Esophagus muscularis mucosa (tissue), 4 donors: ENCODE results near the gene ABCB10.

Source experiments
- EP300 ChIP-seq: sonication (generic); formaldehyde crosslinking; IDR thresholded peaks from one replicate; pipeline ENCODE4 v1.6.1; 2017; ENCODE audit warnings: antibody characterized with exemption
- POLR2A ChIP-seq: fragments of 450-650 bp; IDR thresholded peaks from one replicate; pipeline ENCODE4 v1.6.1; 2017; ENCODE audit warnings: antibody characterized with exemption, moderate library complexity, mild to moderate bottlenecking, low read depth
- POLR2AphosphoS5 ChIP-seq, 2 donors: sonication (generic); formaldehyde crosslinking; IDR thresholded peaks; one replicate each; pipeline ENCODE4 v1.6.1; 2017; ENCODE audit warnings: antibody characterized with exemption in 2 of 2
- TF ChIP-seq, protein P1 (sequence below), 3 experiments: fragments of 200-600 bp in 2 of 3; fragments of 450-650 bp in 1 of 3; sonication (generic) in 2 of 3; IDR thresholded peaks; one replicate each; pipeline ENCODE4 v1.5.1; 2017 to 2019; ENCODE audit warnings: antibody characterized with exemption in 3 of 3, mild to moderate bottlenecking in 2 of 3, moderate library complexity in 1 of 3

DNA sequence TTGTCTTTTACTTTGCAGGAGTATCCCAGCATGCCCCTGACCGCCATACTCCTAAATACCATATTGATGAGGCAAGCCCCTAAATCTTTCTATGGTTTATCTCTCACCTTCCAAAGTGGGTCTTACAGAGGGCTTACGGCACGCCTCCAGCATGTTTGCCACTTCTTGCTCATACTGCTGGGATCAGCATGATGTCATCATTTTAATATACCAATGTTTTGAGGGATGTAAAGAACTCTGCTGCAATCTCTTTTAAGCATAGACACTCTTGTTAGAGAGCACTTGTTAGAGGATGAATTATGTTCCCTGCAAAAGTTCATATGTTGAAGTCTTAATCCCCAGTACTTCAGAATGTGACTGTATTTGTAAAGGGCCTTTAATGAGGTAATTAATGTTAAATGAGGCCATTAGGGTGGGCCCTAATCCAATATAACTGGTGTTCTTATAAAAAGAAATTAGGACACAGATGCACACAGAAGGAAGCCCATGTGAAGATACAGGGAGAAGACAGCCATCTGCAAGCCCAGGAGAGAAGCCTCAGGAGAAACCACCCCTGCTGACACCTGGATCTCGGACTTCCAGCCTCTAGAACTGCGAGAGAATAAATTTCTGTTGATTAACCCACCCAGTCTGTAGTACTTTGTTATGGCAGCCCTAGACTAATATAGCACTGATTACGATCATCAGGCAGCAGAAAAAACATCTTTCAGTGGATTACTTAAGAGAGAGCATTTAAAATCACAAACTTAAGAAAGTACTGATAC lies 16.4 kb upstream of the ABCB10 start:
- TF ChIP-seq, protein P1, sequence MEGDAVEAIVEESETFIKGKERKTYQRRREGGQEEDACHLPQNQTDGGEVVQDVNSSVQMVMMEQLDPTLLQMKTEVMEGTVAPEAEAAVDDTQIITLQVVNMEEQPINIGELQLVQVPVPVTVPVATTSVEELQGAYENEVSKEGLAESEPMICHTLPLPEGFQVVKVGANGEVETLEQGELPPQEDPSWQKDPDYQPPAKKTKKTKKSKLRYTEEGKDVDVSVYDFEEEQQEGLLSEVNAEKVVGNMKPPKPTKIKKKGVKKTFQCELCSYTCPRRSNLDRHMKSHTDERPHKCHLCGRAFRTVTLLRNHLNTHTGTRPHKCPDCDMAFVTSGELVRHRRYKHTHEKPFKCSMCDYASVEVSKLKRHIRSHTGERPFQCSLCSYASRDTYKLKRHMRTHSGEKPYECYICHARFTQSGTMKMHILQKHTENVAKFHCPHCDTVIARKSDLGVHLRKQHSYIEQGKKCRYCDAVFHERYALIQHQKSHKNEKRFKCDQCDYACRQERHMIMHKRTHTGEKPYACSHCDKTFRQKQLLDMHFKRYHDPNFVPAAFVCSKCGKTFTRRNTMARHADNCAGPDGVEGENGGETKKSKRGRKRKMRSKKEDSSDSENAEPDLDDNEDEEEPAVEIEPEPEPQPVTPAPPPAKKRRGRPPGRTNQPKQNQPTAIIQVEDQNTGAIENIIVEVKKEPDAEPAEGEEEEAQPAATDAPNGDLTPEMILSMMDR (IDR thresholded peaks at IDR 0.05): no peak
- TF ChIP-seq POLR2A: no peak
- TF ChIP-seq EP300: no peak
- no peak for TF ChIP-seq POLR2AphosphoS5 (IDR thresholded peaks at IDR 0.05)
